ENCODE data around the gene YEATS4.

The YEATS4 gene

DNA sequence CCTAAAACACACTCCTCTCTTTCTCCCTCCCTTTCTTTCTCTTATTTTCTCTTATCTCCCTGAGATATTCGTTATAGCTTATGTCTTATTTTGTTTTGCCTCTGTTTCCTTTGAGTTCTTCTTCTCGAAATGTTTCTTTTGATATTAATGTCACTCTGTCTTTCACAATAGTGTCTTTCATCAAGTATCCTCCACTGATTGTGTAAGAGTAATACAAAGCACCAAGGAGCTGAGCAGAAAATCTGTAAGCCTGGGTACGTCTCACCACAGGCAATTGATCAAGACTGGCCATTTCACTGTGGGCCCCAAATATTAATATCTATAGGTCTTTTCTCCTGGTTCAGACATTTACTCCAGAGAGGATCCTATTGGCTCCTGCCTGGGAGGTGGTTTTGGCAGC is 16.2 kb upstream of the YEATS4 start:
- DNase-seq = no peak

DNA sequence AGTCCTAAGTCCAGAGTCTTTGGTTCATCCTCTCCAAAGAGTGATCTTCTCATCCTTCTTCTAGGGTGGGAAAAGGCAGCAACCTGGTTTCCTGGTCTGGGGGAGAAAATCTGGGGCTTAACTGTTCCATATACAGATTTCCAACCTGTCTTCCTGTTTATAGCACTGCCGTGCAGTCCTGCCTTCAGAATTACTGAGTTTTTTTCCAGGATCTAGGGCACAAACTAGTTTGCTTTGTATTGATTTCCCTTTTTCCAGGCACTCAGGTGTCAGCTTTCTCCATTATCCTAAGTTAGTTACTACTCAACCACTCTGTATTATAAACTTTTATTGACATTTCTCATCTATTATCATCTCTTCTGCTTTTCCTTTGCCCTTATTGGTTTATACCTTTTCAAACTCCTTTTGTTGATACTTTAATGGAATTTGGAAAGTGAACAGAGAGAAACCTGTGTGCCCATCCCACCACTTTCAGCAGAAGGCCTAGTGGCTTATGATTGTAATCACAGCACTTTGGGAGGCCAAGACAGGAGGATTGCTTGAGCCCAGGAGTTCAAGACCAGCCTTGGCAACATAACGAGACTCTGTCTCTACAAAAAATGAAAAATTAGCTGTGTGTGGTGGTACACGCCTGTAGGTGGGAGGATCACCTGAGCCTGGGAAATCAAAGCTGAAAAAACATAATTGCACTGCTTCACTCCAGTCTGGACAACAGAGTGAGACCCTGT is 15.5 kb upstream of the YEATS4 start:
- DNase-seq = no peak

DNA sequence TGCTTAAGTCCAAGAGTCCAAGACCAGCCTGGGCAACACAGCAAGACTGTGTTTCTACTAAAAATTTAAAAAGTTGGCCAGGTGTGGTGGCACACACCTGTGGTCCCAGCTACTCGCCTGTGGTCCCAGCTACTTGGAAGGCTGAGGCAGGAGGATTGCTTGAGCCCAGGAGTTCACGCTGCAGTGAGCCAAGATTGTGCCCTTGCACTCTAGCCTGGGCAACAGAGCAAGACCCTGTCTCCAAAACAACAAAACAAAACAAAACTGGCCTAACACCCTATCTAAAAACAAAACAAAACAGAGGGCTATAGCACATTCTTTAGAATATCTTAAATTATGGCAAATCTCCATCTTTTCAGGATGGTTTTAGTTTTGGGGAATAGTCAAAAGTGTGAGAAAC is 14.5 kb upstream of the YEATS4 start:
- DNase-seq = no peak

DNA sequence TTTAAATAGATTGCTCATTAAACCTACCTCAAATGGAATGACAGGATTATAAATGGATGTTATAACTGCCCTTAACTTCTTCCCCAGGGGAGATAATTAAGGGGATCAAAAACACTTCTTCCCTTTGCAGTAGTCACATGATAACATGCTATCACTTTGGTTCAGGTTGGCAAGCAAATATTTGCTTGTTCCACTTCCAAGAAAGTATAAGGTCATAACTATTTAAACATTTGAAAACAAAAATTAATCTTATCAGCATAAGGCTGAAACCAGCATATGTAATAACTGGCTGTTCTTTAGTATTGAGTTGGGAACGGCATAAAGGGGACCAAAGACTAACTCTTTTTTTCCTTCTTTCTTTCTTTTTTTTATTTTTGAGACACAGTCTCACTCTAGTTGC is 13.8 kb upstream of the YEATS4 start:
- DNase-seq = no peak

DNA sequence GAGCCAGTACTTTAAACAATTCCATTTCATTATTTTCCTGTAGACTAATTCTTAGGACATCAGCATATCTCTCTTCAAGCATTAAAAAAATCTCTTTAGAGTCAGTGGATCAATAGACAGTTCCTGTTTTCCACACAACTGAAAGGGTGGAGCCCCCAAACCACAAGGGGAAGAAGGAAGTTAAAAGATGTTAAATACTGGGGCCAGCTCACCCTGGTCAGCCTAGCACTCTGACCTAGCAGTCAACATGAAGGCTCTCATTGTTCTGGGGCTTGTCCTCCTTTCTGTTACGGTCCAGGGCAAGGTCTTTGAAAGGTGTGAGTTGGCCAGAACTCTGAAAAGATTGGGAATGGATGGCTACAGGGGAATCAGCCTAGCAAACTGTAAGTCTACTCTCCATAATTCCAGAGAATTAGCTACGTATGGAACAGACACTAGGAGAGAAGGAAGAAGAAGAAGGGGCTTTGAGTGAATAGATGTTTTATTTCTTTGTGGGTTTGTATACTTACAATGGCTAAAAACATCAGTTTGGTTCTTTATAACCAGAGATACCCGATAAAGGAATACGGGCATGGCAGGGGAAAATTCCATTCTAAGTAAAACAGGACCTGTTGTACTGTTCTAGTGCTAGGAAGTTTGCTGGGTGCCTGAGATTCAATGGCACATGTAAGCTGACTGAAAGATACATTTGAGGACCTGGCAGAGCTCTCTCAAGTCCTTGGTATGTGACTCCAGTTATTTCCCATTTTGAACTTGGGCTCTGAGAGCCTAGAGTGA is 11.2 kb upstream of the YEATS4 start, which contains the start of gene LYZ:
LYZ (plus strand) TSS at position 220 of the 777 bp plus-strand sequence; CDS start at position 248, 28 bp downstream.
- no peak for DNase-seq

DNA sequence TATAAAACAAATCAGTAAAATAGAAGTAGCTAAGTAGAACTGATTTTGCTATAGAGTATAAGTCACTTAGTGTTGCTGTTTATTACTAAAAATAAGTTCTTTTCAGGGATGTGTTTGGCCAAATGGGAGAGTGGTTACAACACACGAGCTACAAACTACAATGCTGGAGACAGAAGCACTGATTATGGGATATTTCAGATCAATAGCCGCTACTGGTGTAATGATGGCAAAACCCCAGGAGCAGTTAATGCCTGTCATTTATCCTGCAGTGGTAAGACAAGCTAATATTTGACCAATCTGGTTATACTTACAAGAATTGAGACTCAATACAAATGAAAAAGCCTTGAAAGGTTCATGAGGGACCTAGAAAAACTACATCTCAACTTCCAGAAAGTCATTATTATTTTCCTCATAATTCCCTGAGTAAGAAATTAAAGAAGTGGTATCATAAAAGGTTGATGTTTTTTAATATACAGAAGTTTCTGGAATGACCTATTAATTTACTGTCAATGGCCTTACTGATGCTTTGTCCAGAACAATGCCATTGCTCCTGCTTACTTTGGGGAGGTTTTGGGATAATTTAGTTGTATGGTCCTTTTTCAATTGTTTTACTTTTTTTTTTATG is 9.4 kb upstream of the YEATS4 start:
- DNase-seq = no peak

DNA sequence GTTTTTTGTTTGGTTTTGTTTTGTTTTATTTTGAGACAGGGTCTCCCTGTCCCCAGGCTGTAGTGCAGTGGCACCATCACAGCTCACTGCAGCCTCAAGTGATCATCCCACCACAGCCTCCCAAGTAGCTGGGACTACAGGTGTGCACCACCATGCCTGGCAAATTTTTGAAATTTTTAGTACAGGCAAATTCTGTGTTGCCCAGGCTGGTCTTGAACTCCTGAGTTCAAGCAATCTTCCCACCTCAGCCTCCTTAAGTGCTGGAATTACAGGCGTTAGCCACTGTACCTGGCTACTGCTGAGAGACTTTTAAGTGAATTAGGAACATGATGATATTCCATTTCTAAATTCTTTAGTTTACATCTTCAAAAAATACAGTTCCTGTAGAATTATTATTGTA is 8.8 kb upstream of the YEATS4 start:
- no peak for DNase-seq

DNA sequence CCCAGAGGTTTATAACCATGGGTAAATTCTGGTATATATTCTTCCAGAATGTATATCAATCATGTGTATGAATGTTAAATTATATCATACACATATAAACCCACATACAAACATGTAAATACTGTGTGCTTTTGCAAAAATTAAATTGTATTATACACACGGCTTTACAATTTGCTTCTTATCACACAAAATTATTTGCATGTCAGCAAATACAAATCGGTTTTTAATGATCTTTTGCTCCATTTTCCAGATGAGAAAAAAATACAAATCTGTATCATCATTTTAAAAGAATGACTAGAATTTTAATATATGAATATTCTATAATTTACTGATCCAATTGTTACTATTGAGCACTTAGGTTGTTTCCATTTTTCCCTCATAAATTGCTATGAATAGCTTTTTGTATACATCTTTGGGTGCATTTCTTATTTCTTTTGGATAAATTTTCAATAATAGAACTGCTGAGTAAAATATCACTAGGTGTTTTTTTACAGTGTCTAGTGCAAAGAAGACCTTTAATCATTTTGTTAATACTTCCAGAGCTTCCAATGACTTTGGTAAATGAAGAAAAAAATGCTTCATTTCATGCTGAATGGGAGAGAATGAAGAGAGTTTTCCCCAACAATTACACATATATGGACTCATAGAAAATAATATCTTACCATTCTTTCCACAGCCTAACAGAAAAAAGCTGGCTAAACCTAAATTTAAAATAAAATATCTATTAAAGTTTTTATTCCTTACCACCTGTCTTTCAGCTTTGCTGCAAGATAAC is 7.9 kb upstream of the YEATS4 start:
- no peak for DNase-seq

DNA sequence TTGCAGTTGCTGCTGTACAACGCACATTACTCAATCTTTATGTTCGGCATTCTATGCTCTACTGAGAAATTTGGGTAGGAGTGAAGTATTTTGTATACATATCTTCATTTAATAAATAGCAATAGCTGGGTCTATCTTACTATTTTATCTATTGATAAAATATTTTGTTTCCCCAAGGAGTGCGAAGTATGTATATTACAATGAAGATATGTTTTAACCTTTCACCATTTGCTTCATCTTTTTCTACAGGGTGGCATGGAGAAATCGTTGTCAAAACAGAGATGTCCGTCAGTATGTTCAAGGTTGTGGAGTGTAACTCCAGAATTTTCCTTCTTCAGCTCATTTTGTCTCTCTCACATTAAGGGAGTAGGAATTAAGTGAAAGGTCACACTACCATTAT is 6.6 kb upstream of the YEATS4 start:
- no peak for DNase-seq

DNA sequence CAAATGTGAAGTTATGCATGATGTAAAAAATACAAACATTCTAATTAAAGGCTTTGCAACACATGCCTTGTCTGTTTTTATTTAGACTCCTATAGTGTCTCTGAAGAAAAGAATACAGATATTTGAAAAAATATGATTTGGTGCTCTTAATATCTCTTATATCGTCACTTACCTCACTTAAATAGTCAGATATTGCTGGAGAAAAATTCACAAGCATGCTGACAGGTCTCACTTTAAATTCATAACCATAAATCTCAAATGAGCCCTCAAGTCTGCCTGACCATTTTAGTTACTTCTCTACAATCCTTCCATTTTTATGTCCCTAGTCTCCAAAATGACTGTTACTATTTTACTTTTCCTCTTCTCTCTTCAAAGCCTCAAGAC is 5.4 kb upstream of the YEATS4 start:
- DNase-seq = no peak

DNA sequence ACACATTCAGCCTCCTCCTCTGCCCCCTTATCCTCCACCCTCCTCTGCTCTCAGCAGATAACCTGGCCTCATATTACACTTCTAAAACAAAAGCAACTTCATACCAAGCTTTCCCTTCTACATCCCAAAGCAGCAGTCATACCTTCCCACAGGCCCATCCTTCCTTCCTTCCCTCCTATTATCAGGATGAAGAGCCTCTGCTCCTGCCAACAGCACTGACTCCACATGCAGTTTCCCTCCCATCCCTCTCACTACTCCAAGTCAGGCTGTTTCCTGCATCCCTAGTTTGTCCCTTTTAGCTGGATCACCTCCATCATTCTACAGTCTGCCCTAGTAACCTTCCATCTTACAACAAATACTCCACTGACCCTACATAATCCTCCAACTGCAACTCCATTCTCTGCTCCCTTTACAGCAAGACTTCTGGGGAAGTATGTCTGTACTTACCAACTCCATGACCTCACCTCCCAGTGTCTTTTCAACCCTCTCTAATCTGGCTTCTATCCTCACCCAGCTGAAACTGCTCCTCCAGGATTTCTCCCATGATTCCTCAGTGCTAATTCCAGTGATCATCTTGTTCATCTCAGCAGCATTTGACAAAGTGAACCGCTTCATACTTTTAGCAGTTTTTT is 4.9 kb upstream of the YEATS4 start:
- DNase-seq = no peak

DNA sequence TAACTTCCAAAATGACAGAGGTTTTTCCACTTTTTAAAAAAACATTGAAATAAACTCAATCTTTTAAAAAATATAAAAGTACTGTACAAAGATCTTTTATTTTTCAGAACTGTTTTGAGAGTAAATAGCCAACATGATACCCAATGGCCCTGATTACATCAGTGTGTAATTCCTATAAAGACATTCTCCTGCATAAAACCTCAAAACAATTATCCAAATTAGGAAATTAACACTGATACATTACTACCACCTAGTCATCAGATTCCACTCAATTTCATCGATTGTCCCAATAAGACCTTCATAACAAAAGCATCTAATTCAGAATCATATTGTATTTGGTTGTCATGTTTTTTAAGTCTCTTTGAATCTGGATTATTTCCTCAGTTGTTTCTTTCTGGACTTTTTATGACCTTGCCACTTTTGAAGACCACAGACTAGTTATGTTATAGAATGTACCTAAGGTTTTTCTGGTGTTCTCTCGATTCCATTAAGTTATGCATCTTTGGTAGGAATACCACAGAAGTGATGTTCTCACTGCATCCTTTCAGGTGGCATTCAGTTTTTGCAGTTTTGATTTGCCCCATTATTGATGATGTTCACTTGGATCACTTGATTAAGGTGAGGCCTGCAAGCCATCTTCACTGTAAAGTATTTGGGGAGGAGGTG is 4.0 kb upstream of the YEATS4 start:
- no peak for DNase-seq

DNA sequence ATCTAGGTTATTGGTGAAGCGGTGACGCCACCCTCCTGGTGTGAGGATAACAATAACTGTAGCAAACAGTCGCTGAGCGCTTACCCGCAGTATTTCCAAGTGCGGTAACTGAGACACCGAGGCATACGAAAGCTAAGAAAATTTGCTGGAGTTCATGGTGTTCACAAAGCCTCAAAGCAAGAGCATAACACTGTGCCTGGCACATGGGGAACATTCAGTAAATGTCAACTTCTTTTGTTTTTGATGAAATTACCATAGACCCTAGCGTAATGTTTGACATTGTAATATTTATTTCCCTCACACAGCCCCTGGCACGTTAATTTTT is 767 bp downstream of the YEATS4 start:
- DNase-seq = no peak

DNA sequence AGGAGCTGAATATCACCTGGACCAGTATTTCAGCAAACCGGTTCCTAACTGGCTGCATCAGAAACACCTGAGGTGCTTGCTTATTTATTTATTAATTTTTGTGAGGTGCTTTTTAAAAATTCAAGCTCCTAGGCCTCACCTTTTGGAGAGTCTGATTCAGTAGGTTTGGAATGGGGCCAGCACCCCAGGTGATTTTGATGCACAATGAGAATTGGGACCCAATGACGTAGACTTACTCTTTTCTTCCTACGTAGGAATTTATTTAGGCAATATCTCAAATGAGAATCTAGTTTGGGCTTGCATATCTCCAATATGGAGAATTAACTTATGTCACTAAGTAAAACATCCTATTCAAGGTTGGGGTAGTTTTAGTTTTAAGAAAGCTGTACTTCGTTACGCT is 7.3 kb downstream of the YEATS4 start:
- DNase-seq = no peak

DNA sequence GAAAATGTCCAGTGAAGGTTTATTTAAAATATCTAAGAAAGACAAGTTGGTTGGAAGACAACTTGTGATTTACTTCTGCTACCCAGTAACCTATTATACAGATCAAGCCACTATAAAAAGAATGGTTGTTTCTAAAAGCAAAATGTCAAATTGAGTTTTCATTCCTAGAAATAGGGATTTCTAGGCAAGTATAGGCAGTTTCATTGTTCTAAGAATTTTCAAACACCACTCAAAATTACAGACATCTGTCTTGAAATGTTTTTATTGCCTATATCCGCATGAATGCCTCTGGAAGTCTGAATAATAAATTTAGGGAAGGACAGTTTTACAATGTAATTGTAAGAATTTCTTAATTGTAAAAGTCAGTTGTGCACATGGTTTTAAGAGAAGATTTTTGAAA is 8.6 kb downstream of the YEATS4 start:
- no peak for DNase-seq

DNA sequence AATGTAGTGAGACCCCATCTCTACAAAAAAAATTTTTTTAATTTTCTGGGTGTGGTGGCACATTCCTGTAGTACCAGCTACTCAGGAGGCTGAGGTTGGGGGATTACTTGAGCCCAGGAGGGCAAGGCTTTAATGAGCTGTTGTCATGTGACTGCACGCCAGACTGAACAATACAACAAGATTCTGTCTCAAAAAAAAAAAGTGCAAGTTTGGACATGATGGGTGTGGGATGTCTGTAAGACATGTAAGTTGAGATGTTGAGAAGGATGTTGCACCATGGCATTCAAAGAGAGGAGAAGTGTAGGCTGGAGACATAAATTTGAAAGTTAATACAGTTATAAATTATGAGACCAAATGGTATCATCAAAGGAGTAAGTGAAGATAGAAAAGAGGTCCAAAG is 23.5 kb downstream of the YEATS4 start:
- no peak for DNase-seq

DNA sequence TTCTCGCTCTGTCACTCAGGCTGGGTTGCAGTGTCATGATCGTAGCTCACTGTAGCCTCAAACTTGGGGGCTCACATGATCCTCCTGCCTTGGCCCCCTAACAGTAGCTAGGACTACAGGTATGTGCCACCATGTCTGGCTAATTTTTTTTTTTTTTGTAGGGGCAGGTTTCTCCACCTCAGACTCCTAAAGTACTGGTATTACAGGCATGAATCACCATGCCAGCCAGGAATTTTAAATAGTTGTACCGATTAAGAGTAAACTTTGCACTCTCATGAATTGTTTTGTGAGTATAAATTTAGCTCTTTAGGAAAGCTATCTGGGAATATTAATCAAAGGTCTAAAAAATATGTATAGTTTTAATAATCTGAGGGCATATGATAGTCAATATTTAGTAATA is 25.5 kb downstream of the YEATS4 start:
- DNase-seq = no peak

DNA sequence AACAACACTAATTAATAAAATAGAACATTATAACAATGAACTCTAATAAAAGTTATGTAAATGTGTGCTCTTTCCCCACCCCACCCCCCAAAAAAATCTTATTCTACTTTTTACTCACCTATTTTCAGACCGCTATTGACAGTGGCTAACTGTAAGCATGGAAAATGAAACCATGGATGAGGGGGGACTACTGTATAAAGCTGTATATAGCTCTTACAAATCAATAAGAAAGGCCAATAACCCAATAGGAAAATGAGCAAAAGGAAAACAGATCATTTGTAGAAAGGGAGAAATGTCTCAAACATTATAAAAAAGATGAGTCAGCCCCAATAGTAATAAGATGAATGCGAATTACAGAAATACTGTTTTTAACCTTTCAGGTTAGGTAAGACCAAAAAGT is 27.4 kb downstream of the YEATS4 start:
- DNase-seq = no peak

DNA sequence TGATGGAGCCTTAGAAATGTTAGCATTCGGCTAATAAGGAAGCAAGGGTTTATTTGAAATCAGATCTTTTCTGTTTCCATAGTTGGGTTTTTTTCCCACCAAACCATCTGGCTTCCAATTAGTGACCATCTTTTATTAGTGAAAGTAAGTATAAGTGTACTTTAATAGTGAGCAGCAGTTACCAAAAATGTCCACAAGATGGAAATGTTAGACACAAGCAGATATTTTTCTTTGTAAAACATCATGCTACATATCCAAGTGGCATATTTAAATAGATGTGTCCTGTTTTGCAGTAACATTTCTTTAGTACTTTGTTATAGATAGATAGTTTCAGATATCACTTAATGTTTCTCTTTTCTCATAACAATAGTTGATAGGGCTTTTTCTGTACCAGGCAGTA is 28.8 kb downstream of the YEATS4 start:
- DNase-seq = no peak

DNA sequence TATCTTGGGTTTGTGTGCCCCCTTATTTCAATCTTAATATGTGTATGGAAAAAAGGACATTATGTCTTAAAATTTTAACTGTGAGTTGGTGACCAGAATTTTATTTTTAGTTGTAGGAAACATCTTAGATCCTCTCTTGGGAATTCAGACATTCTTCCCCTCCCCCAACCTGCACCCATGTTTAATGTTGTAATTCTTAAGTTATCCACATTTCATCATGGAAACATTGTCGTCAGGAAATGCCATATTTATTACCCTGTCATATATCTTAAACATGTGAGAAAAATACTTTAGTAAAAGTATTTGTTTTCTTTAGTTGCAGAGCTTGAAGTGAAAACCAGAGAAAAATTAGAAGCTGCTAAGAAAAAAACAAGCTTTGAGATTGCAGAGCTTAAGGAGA is 30.3 kb downstream of the YEATS4 start:
- no peak for DNase-seq

DNA sequence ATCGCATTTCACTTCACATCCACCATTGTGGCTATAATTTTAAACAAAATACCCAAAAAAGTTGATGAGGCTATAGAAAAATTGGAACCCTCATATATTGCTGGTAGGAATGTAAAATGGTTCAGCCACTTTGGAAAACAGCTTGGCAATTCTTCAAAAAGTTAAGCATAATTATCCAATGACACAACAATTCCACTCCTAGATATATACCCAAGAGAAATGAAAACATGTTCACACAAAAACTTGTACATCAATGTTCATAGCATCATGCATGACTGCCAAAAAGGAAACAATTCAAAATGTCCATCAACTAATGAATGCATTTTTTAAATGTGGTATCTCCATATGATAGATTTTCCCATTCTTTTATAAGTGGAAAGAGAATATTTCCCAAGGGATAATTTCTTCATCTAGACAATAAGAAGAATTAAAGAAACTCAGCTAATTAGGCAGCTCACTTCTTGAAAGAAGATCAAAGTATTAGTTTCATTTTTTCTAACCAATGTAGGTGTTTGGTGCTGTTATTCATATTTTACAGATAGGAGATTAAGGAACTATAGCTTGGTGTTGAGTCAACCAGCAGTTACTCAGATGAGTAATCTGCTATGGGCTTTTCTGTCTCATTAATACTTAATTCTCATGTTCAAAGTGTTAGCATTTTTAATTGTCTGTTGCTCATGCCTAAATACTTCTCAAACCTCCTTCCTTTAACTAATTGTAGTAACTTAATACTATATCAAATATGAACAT is 32.8 kb downstream of the YEATS4 start:
- no peak for DNase-seq

DNA sequence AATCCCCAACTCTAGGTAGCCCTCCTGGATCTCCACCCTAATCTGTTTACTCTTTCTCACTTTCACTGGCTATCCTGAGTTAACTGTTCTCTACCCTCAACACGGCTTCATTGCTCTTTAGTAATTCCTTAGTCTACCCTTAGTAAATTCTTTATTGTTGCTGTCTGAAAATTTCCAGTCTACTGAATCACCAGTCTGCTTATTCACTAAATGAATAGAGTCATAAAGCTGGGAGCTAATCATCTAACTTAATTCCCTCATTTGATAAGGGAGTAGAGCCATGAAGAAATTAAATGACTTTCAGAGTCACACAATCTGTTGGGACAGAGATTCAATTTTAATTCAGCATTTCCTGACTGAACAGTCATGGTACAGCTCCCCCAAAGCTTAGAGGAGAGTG is 36.5 kb downstream of the YEATS4 start:
- no peak for DNase-seq

Measured in activated naive CD4-positive, alpha-beta T cell treated with Interleukin-2 at 50 U/mL for 16 hours (primary cell).